HG03159 (cell line): ENCODE results near the gene STK39.

Experiments
- ATAC-seq: cut with Tn5 transposase; IDR thresholded peaks from one replicate; pipeline ENCODE4 v1.9.1; 2021; ENCODE audit warnings: mild to moderate bottlenecking, moderate library complexity; ENCODE audit not compliant: unreplicated experiment

Gene STK39

DNA sequence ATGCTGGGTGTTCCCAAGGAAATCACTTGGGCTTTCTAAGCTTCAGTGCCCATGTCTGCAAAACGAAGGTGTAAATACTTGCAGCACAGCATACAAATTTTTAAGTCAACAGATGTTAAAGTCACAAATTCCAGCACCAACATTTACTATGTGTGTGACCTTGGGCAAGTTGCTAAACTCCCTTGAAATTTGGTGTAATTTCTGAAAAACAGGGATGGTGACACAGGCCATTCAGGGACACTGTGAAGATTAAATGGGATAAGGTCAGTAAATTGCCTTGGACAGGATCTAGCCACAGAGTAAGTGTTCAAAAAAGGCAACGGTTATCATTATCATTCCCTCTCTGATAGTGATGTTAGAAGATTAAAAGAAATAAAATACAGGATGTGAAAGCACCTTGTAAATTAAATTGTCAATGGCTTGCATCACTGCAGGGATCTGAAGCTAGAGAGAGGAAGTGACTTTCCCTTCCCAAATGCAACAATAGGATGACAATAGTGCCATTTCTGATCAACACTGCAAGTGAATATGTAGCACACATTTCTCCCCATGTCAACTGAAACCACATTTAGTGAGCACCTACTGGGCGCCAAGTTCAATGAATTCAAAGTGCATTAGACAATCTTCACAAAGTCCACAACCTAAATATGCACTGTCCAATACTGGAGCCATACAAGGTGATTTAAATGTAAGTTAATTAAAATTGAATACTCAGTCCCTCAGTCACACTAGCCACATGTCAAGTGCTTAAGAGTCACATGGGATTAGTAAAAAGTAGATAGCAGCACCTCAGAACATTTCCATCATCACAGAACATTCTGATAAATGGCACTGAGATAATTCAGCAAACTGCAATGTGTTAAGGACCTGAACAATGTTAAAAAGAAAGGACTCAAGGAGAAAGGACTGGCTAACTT lies 81.2 kb downstream of the STK39 start:
- no peak for ATAC-seq

- ATAC-seq: no peak
Observed at GRCh38 chr2:168165397-168165796, 82.0 kb downstream of the STK39 start.

GRCh38 chr2:168160897-168161296 lies 86.5 kb downstream of the STK39 start:
- no peak for ATAC-seq

DNA sequence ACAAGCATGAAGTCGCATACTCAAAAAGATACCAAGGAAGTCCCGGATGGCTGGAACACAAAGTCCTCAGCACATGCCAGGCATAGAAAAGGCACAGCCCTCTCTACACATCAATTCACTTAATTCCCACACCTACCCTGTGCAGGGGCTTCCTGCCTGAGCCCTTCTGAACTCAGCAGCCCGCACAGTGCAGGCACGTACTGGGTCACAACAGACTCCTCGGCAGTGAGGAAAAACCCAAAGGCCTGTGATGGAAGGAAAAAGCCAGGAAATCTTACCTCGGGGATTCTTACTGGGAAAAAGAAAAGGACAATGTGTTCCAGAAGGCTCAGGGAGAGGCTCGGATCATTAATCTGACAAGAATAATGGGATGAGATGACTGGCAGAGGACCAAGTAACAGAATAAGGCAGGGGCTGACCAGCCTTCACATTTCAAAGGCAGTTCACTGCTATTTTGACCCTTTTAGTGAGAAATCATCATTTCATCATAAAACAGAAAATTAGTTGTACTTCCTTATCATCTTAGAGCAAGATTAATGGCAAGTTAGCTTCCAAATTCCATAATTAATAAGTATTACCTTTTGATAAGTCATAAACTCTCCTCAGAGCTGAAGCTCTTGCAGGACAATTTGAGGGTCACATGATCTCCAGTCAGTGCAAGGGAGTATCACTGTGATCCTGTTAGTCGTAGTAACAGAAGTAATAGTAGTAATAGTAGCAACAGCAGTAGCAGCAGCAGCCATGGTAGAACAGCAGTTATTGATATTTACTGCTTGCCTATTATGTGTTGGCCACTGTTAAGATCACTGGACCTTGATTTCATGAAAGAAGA lies 87.4 kb downstream of the STK39 start:
- ATAC-seq: no peak

DNA sequence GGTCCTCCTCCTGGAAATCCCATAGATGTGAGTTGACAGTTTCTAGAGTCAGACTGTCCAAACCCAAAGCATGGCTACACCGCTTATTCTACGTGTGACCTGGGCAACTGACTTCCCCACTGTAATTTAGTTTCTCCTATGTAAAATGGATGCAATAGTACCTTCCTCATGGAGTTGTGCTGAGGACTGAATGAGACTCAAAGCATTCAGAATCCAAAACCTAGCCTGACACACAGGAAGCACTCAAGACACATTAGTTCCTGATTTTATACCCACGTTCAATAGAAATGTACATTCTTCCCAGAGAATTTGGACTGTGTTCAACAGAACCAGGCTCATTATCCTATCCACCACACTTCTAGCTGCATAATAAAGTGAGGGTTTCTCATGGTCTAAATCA lies 88.8 kb downstream of the STK39 start:
- ATAC-seq: no peak

GRCh38 chr2:168157926-168158325 lies 89.5 kb downstream of the STK39 start:
- ATAC-seq: no peak

- ATAC-seq: no peak
Observed at GRCh38 chr2:168157070-168157469, 90.3 kb downstream of the STK39 start.

DNA sequence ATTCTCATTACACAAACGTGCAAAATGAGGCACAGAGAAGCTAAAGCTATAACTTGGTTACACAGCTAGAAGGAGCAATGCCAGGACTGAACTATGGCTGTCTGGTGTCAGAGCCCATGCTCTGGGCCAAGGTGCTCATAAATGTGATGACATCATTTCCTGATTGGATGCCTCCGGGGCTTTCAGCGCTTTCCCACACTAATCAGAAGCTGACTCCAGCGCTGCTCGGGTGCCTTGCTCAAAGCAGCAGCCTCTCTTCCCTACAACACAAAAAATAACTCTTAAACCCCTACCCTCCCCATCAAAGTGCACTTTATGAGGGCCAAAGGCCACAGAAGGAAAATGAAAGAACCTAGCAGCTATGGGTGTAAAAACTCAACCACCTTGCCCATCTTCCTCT lies 90.7 kb downstream of the STK39 start:
- ATAC-seq: no peak

GRCh38 chr2:168155680-168156079 lies 91.7 kb downstream of the STK39 start:
- ATAC-seq: no peak

GRCh38 chr2:168155046-168155445 lies 92.3 kb downstream of the STK39 start:
- no peak for ATAC-seq

GRCh38 chr2:168152902-168153530 lies 94.4 kb downstream of the STK39 start:
- ATAC-seq: no peak

DNA sequence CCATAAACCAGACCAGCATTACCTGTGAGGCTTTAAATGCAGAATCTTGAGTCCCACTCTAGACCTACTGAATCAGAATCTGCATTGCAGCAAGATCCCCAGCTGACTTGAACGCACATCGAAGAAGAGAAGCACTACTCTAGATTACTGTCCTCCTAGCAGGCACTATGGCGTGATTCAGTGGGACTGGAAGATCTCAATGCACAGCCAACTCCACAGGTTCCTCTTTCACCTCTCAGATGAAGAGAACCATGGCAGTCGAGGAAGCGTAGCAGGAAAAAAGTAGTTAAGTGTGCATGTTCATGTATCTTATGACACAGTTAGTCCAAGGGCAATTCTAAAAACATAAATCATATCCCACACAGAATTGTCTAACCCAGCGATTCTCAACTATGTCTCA lies 97.4 kb downstream of the STK39 start:
- no peak for ATAC-seq

GRCh38 chr2:168149150-168149974 lies 98.0 kb downstream of the STK39 start:
- no peak for ATAC-seq

DNA sequence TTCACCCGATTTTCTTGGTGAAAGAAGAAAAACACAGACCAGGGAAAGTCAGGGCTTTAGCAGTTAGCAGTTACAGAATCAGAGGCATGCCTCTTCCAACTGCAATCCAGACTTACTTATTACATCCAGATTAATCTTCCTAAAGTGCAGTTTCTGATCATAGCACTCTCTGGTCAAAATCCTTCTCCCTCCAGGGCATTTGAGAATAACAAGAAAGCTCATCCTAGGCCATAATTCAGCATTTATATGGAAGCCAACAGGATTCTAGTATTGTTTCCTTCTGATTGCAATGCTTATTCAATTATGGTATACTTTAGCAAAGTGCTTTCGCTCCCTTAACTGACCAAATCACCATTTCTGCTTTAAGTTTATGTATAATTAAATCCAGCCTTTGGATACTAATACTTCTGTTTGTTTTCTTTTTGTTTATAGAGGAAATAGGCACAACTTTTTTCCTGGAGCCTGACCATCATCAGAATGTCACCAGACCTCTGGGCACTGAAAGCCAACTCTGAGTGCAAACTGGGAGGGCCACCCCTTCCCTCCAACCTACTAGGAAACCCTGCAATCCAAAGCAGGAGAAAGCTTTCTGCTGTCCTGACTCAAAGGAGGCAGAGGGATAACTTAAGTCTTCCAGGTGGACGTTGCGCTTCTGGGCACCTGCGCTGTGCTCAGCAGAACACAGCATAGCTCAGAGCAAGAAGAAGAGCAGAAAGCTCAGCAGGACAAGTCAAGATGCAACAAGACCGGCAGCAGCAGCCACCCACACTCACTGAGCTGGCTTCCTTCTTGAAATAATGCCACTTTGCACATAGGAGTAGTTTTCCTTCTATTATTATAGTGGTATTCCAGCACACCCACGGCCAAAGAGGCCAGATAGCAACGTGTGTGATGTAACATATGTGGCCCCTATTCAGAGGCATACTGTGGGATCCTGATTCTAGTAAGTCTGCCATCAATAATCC lies 99.3 kb downstream of the STK39 start:
- ATAC-seq: no peak

DNA sequence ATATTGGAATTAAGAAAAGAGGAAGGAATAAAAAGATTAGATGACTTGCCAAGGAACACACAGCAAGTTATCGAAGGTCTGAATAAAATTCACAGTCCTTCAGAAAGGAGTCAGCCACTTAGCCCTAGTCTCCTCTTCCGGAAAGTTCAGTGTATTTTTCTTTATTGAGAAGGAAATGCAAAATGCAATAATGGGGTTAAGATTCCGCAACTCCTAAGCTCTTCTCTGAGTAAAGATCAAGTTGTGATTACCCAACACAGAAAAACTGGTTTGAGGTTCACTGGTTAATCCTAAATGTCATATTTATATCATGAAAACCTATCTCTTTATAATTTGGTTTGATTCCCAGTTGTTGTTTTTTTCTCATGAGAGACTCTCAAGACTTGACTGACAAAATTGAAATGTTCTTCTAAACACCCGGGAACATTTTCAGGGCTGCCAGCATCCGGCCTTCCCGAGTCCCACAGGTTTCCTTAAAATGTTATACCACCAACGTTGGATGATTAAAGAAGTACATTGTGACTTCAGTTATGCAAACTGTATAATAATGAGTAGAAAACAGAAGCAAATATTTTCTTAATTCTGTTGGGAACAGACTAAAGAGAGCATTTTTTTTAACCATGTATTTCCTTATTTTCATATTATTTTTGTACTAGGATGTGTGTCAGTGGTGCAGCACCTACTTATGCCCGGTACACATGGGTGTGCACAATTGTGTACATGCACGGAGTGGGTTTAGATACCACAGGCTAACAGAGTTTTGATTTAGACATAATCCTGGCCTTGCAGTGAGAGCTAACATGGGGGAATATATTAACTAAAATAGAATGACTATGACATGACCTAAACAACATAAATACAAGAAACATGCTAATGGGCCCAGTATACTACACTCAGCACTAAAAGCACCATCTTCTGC lies 100.2 kb downstream of the STK39 start:
- ATAC-seq: no peak

DNA sequence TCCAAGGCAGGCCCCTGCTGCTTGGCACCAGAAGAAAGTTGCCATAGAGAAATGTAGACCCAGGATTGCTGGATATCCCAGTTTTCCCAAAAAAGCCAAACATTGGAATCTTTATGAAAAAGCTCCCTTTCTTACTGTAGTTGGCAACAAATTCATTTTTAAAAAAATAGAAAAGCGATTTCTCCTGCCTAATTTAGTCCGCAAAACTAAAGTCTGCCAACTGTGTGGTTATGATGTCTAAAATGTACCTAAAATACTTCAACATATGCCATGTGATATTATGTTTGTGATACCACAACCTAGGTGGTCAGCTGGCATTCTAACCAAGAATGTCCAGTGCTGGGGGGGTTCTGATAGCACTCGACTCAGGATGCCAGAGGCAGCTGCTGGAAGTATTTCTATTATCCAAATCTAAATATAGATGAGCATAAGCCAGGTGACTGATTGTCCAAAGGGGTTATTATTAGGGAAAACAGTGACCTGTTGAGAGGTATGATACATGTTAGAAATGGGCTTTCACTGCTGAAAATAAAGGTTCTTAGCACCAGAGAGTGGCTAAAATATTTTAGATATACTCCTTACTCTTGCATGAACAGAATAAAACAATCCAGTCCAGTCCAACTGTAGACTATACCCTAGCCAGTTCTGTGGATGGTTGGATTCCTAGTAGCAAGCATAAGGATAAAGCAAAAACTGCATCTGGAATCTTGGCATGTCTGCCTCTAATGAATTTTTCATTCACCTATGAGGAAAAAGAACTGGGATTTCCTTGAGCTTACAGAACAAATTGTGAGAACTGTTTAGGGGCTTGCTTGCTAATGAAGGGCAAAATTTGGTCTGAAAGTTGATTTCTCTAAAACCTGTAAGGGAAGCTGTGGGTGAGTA lies 101.7 kb downstream of the STK39 start:
- ATAC-seq: no peak

- ATAC-seq: no peak
Observed at GRCh38 chr2:168145011-168145410, 102.4 kb downstream of the STK39 start.
